ENCODE results near the gene FBXO42. TPM values are rescaled to one million over a fixed set of nuclear protein-coding genes. Genes with fewer than 3 reads are reported as not detected.
A peak's percentile ranks its signal among the peaks of the same experiment; 100 is the strongest.

The FBXO42 gene
- total and polyA plus RNA-seq, 2 of the 4 experiments (the other 2 are of a cell fraction) = 12.0 to 18.8 TPM

DNA sequence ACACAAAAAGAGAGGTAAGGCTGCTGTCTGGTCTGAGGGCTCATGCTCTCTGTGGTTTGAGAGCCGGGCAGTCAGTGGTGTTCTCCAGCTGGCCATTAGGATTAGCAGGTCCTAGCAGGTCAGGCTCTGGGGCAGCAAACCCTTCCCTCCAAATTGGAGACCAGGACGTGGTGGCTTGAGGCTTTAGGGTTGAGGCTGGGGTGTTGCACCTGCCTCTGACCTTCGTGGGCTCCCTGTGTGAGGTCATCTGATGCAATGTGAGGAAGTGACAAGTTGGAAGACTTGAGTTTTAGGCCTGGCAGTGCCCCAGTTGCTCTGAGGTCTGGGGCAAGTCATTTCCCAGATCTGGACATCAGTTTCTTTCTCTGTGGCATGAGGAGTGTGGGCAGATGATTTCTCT is 39.1 kb upstream of the FBXO42 start:
- no peak overlapping the region for H2BK15ac ChIP-seq (ENCODE audit: low read depth, low read length)
- no peaks in the 10 kb centered on the region for H3K27me3 ChIP-seq (ENCODE audit: control insufficient read depth, insufficient read depth, low read length)
- ChIA-PET CTCF (no interaction called here), POLR2A (ENCODE audit: unreplicated experiment) (no interaction called here)
- BruUV-seq (replicated peaks) = no TSS peak
- no peak overlapping the region for H3K27ac ChIP-seq (ENCODE audit: insufficient read depth, low read length)
- H2BK5ac ChIP-seq (ENCODE audit: low read depth, low read length, poor library complexity, severe bottlenecking) = no peak overlapping the region
- H3K9me3 ChIP-seq (ENCODE audit: control insufficient read depth, insufficient read depth, low read length) = no peaks in the 10 kb centered on the region
- H4K20me1 ChIP-seq (ENCODE audit: insufficient read depth, low read length) = peaks cover 63% of the 10 kb centered on the region
- H3K4me1 ChIP-seq (ENCODE audit: control insufficient read depth, insufficient read depth, low read length) = peaks cover 23% of the 10 kb centered on the region
- in situ Hi-C loops (cut with MboI; ENCODE audit: low sequenced_read_pairs) = no loop called here
- no peak overlapping the region for H3K56ac ChIP-seq (ENCODE audit: extremely low read depth, insufficient read depth, low read length)
- ATAC-seq (ENCODE audit: low read depth) = no peak
- H3K4me3 ChIP-seq (ENCODE audit: insufficient read depth, low read depth, low read length) = no peak overlapping the region
- H3K9ac ChIP-seq (ENCODE audit: low read depth, low read length) = no peak overlapping the region
- H2AFZ ChIP-seq (replicated peaks; ENCODE audit: low read length, poor library complexity) = no peak overlapping the region
- H2AK5ac ChIP-seq (ENCODE audit: low read depth, low read length) = no peak overlapping the region; the same call in 1 of the 2 replicates
- no peak overlapping the region for H2BK120ac ChIP-seq (ENCODE audit: low read depth, low read length)
- no peak overlapping the region for H4K91ac ChIP-seq (ENCODE audit: insufficient read depth, low read depth, low read length)
- H3K23ac ChIP-seq (ENCODE audit: low read depth, low read length) = no peak overlapping the region
- H3K4ac ChIP-seq (ENCODE audit: low read depth, low read length) = no peak overlapping the region
- no peak overlapping the region for H2AK9ac ChIP-seq (replicated peaks; ENCODE audit: low read depth, low read length, poor library complexity)
- no peak overlapping the region for H4K5ac ChIP-seq (ENCODE audit: low read depth, low read length)
- H3K18ac ChIP-seq (ENCODE audit: low read depth, low read length) = no peak overlapping the region
- no peak overlapping the region for H3K4me2 ChIP-seq (ENCODE audit: low read depth, low read length)
- no peak overlapping the region for H4K8ac ChIP-seq (ENCODE audit: low read depth in 2 of 2, low read length in 2 of 2)
- H3K79me1 ChIP-seq (ENCODE audit: low read depth in 1 of 2, low read length in 2 of 2) = peaks cover 24 to 83% of the 10 kb centered on the region in 2 experiments; a peak in 3 of 4 replicates
- H3K9me1 ChIP-seq (ENCODE audit: insufficient read depth, low read length) = peaks cover 38% of the 10 kb centered on the region
- intact Hi-C loops (cut with micrococcal nuclease) = no loop called here
- WGBS, 2 experiments (ENCODE audit: extremely low coverage in 2 of 2, insufficient read length in 1 of 2) = 40% methylated on average over 1 of the region's 3 CpGs; no CpG with 5 or more reads in 1 of the 2 experiments
- no peak overlapping the region for H2BK20ac ChIP-seq (ENCODE audit: low read depth, low read length)
- DNase-seq = no peak
- TF ChIP-seq SMC3 (IDR thresholded peaks at IDR 0.05; ENCODE audit: low read depth, low read length) (no peak), NFE2L2 (IDR thresholded peaks at IDR 0.05; ENCODE audit: low read depth, low read length) (no peak), RFX5 (IDR thresholded peaks at IDR 0.05; ENCODE audit: low read depth, low read length) (no peak), POLR2A (IDR thresholded peaks at IDR 0.05; ENCODE audit: low read depth, low read length) (no peak), MAZ (IDR thresholded peaks at IDR 0.05; ENCODE audit: borderline replicate concordance, low read depth, low read length) (no peak), MAFK (IDR thresholded peaks at IDR 0.05; ENCODE audit: low read depth, low read length) (no peak), FOS (IDR thresholded peaks at IDR 0.05; ENCODE audit: low read depth, low read length) (no peak), MXI1 (IDR thresholded peaks at IDR 0.05; ENCODE audit: borderline replicate concordance, low read depth, low read length) (no peak), CHD1 (IDR thresholded peaks at IDR 0.05; ENCODE audit: low read depth, low read length) (no peak), RCOR1 (IDR thresholded peaks at IDR 0.05; ENCODE audit: insufficient replicate concordance, low read length) (no peak), RAD21 (IDR thresholded peaks at IDR 0.05; ENCODE audit: low read length) (no peak), BHLHE40 (IDR thresholded peaks at IDR 0.05; ENCODE audit: low read depth, low read length) (no peak), CEBPB (IDR thresholded peaks at IDR 0.05; ENCODE audit: low read depth, low read length) (no peak)
- TF ChIP-seq, protein P1, sequence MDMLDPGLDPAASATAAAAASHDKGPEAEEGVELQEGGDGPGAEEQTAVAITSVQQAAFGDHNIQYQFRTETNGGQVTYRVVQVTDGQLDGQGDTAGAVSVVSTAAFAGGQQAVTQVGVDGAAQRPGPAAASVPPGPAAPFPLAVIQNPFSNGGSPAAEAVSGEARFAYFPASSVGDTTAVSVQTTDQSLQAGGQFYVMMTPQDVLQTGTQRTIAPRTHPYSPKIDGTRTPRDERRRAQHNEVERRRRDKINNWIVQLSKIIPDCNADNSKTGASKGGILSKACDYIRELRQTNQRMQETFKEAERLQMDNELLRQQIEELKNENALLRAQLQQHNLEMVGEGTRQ (IDR thresholded peaks at IDR 0.05; ENCODE audit: low read depth, low read length) = no peak
- TF ChIP-seq, protein P2, sequence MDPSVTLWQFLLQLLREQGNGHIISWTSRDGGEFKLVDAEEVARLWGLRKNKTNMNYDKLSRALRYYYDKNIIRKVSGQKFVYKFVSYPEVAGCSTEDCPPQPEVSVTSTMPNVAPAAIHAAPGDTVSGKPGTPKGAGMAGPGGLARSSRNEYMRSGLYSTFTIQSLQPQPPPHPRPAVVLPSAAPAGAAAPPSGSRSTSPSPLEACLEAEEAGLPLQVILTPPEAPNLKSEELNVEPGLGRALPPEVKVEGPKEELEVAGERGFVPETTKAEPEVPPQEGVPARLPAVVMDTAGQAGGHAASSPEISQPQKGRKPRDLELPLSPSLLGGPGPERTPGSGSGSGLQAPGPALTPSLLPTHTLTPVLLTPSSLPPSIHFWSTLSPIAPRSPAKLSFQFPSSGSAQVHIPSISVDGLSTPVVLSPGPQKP (IDR thresholded peaks at IDR 0.05; ENCODE audit: borderline replicate concordance, low read depth, low read length) = no peak
- dilution Hi-C loops (cut with HindIII; ENCODE audit: low sequenced_read_pairs, unreplicated experiment) = no loop called here
- peaks cover 21% of the 10 kb centered on the region for H3K36me3 ChIP-seq (ENCODE audit: control insufficient read depth, insufficient read depth, low read length)
- peak overlapping the region; percentile 8; the same call in 1 of the 2 replicates for H3K14ac ChIP-seq (replicated peaks; ENCODE audit: low read depth, low read length)

Measured in IMR-90 (cell line).